ENCODE measurements around the gene APOOL. TPM values are rescaled to one million over a fixed set of nuclear protein-coding genes. Genes with fewer than 3 reads are reported as not detected.

APOOL gene, protein sequence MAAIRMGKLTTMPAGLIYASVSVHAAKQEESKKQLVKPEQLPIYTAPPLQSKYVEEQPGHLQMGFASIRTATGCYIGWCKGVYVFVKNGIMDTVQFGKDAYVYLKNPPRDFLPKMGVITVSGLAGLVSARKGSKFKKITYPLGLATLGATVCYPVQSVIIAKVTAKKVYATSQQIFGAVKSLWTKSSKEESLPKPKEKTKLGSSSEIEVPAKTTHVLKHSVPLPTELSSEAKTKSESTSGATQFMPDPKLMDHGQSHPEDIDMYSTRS
- 4.9 and 7.3 TPM in 2 replicates for total RNA-seq

GRCh38 chrX:85003655-85004244 lies at the start of gene APOOL:
APOOL (plus strand) TSS chrX:85003877; CDS start chrX:85003913, 36 bp downstream.

Other genes with a start within 250 kb of the APOOL start
- under 0.01 TPM in 1 of 2 replicates, not detected in the other for gene SATL1, start 239.9 kb downstream of the APOOL start, total RNA-seq
- gene ZNF711, start 240.1 kb downstream of the APOOL start, total RNA-seq = 0.76 and 1.2 TPM in 2 replicates

Data from hair follicular keratinocyte (primary cell).